ENCODE measurements around the gene DLGAP4.

Gene DLGAP4

GRCh38 chr20:36415475-36416002, 109.4 kb downstream of the DLGAP4 start:
- DNase-seq, result no peak

- DNase-seq, result no peak
Observed at GRCh38 chr20:36418711-36419110, 112.6 kb downstream of the DLGAP4 start.

- DNase-seq, result no peak
Observed at GRCh38 chr20:36421641-36422040, 115.5 kb downstream of the DLGAP4 start.

GRCh38 chr20:36424314-36424713, 118.2 kb downstream of the DLGAP4 start:
- no peak for DNase-seq

- DNase-seq, result no peak
Observed at GRCh38 chr20:36425166-36425565, 119.0 kb downstream of the DLGAP4 start.

- no peak for DNase-seq
Observed at GRCh38 chr20:36431604-36432003, 125.5 kb downstream of the DLGAP4 start.

- no peak for DNase-seq
Observed at GRCh38 chr20:36432096-36432495, 126.0 kb downstream of the DLGAP4 start.

GRCh38 chr20:36434383-36434782, 128.2 kb downstream of the DLGAP4 start:
- no peak for DNase-seq

- DNase-seq, result no peak
Observed at GRCh38 chr20:36435124-36435523, 129.0 kb downstream of the DLGAP4 start.

GRCh38 chr20:36435592-36436541, 129.7 kb downstream of the DLGAP4 start:
- DNase-seq, result peak; percentile 89

- DNase-seq, result peak; percentile 63
Observed at GRCh38 chr20:36439040-36439730, 133.0 kb downstream of the DLGAP4 start.

- no peak for DNase-seq
Observed at GRCh38 chr20:36439731-36440072, 133.6 kb downstream of the DLGAP4 start.

GRCh38 chr20:36440370-36441026, 134.4 kb downstream of the DLGAP4 start:
- DNase-seq, result no peak

- no peak for DNase-seq
Observed at GRCh38 chr20:36441027-36441414, 134.9 kb downstream of the DLGAP4 start.

- no peak for DNase-seq
Observed at GRCh38 chr20:36441416-36441815, 135.3 kb downstream of the DLGAP4 start.

GRCh38 chr20:36445847-36446246, 139.7 kb downstream of the DLGAP4 start:
- no peak for DNase-seq

- no peak for DNase-seq
Observed at GRCh38 chr20:36446557-36446956, 140.4 kb downstream of the DLGAP4 start.

- no peak for DNase-seq
Observed at GRCh38 chr20:36447101-36447500, 141.0 kb downstream of the DLGAP4 start.

GRCh38 chr20:36449663-36450062, 143.5 kb downstream of the DLGAP4 start:
- no peak for DNase-seq

- no peak for DNase-seq
Observed at GRCh38 chr20:36454332-36454697, 148.2 kb downstream of the DLGAP4 start.

GRCh38 chr20:36454698-36455427, 148.7 kb downstream of the DLGAP4 start:
- no peak for DNase-seq

GRCh38 chr20:36455972-36456625, 150.0 kb downstream of the DLGAP4 start:
- no peak for DNase-seq

Data from CD4-positive, alpha-beta T cell treated with Interleukin-10 for 1 hour (primary cell).